ENCODE results near the gene SLC16A7.

- TF ChIP-seq POLR2A (IDR thresholded peaks at IDR 0.05; ENCODE audit: low read length) (no peak), GATA1 (IDR thresholded peaks at IDR 0.05; ENCODE audit: low read depth, low read length) (no peak)
These were observed 191.8 kb downstream of the SLC16A7 start for GRCh38 chr12:59787610-59788009.

Measured in erythroblast (primary cell).